IgD-negative memory B cell (primary cell): Measurements from ENCODE around the gene ZNF74. TPM values are rescaled to one million over a fixed set of nuclear protein-coding genes. Genes with fewer than 3 reads are reported as not detected.

Experiments
- polyA plus RNA-seq: library from polyadenylated mRNA; unstranded; fragments of 300-500 nt; fragmentation: Illumina TruSeq; gene quantifications from one replicate; pipeline ENCODE4 v1.2.3, GENCODE V29; 2021

The ZNF74 gene
- polyA plus RNA-seq, 1 donor from 2014 or later: 6.6 TPM

Other genes starting within 250 kb of the ZNF74 start
- gene CCDC188, start 243.1 kb upstream of the ZNF74 start, polyA plus RNA-seq: not detected
- gene RTN4R, start 125.8 kb upstream of the ZNF74 start, polyA plus RNA-seq: not detected
- 63.5 TPM for gene DGCR6L, start 74.1 kb upstream of the ZNF74 start, polyA plus RNA-seq
- 0.16 TPM for gene SCARF2, start 43.7 kb downstream of the ZNF74 start, polyA plus RNA-seq
- 20.8 TPM for gene KLHL22, start 101.6 kb downstream of the ZNF74 start, polyA plus RNA-seq
- gene MED15, start 113.5 kb downstream of the ZNF74 start, polyA plus RNA-seq: 50.2 TPM